NT2/D1 (cell line): ENCODE results near the gene SLC41A3.

Experiments
- SUZ12 ChIP-seq: IDR thresholded peaks from 2 replicates; pipeline ENCODE4 v1.6.1; 2011; ENCODE audit not compliant: insufficient read length, insufficient read depth; ENCODE audit errors: extremely low read depth
- YY1 ChIP-seq: IDR thresholded peaks from 2 replicates; pipeline ENCODE4 v1.6.1; 2011; ENCODE audit not compliant: insufficient read length, insufficient read depth

- TF ChIP-seq YY1: no peak
- TF ChIP-seq SUZ12: no peak
These were observed 30.8 kb upstream of the SLC41A3 start for GRCh38 chr3:126114443-126115386.
